ENCODE measurements around the gene WDFY4. TPM values are rescaled to one million over a fixed set of nuclear protein-coding genes. Genes with fewer than 3 reads are reported as not detected.

The WDFY4 gene
- total and polyA plus RNA-seq, 9 donors, result 1.2 to 3.9 (median 2.4) TPM

GRCh38 chr10:48806342-48806741 is 121.7 kb downstream of the WDFY4 start:
- peak; percentile 79 for DNase-seq
- Histone ChIP-seq H3K4me3 (ENCODE audit: low read length) (no peak overlapping the region), H3K36me3 (ENCODE audit: control insufficient read depth, insufficient read depth, low read length) (no peaks in the 10 kb centered on the region), H3K27me3 (ENCODE audit: control insufficient read depth, insufficient read depth, low read length) (no peaks in the 10 kb centered on the region), H3K4me1 (ENCODE audit: control insufficient read depth, insufficient read depth, low read length) (peaks cover 41% of the 10 kb centered on the region), H3K27ac (ENCODE audit: low read length) (peak overlapping the region; percentile 91), H3K9me3 (replicated peaks; ENCODE audit: control insufficient read depth, low read depth, low read length) (no peaks in the 10 kb centered on the region)
- WGBS (ENCODE audit: insufficient coverage), result 31% methylated on average over 4 of the region's 4 CpGs

- no peaks in the 10 kb centered on the region for H3K27me3 ChIP-seq (ENCODE audit: control insufficient read depth, insufficient read depth, low read length)
- WGBS (ENCODE audit: insufficient coverage), result no CpG with 5 or more reads among the region's 2 CpGs
- H3K4me3 ChIP-seq (ENCODE audit: low read length), result no peak overlapping the region
- H3K27ac ChIP-seq (ENCODE audit: low read length), result peak overlapping the region; percentile 88
- no peaks in the 10 kb centered on the region for H3K9me3 ChIP-seq (replicated peaks; ENCODE audit: control insufficient read depth, low read depth, low read length)
- no peaks in the 10 kb centered on the region for H3K36me3 ChIP-seq (ENCODE audit: control insufficient read depth, insufficient read depth, low read length)
- DNase-seq, result peak; percentile 98
- H3K4me1 ChIP-seq (ENCODE audit: control insufficient read depth, insufficient read depth, low read length), result peaks cover 45% of the 10 kb centered on the region
Measured at GRCh38 chr10:48807791-48808470, 123.3 kb downstream of the WDFY4 start.

GRCh38 chr10:48809261-48809660 is 124.6 kb downstream of the WDFY4 start:
- H3K4me1 ChIP-seq (ENCODE audit: control insufficient read depth, insufficient read depth, low read length), result peaks cover 39% of the 10 kb centered on the region
- no peak for DNase-seq
- no peaks in the 10 kb centered on the region for H3K36me3 ChIP-seq (ENCODE audit: control insufficient read depth, insufficient read depth, low read length)
- H3K4me3 ChIP-seq (ENCODE audit: low read length), result no peak overlapping the region
- 66% methylated on average over 2 of the region's 2 CpGs for WGBS (ENCODE audit: insufficient coverage)
- H3K9me3 ChIP-seq (replicated peaks; ENCODE audit: control insufficient read depth, low read depth, low read length), result no peaks in the 10 kb centered on the region
- no peaks in the 10 kb centered on the region for H3K27me3 ChIP-seq (ENCODE audit: control insufficient read depth, insufficient read depth, low read length)
- H3K27ac ChIP-seq (ENCODE audit: low read length), result no peak overlapping the region

GRCh38 chr10:48811461-48811860 is 126.8 kb downstream of the WDFY4 start:
- WGBS (ENCODE audit: insufficient coverage), result 82% methylated on average over 5 of the region's 5 CpGs
- Histone ChIP-seq H3K27me3 (ENCODE audit: control insufficient read depth, insufficient read depth, low read length) (no peaks in the 10 kb centered on the region), H3K9me3 (replicated peaks; ENCODE audit: control insufficient read depth, low read depth, low read length) (no peaks in the 10 kb centered on the region), H3K4me3 (ENCODE audit: low read length) (no peak overlapping the region), H3K36me3 (ENCODE audit: control insufficient read depth, insufficient read depth, low read length) (no peaks in the 10 kb centered on the region), H3K27ac (ENCODE audit: low read length) (no peak overlapping the region), H3K4me1 (ENCODE audit: control insufficient read depth, insufficient read depth, low read length) (peaks cover 20% of the 10 kb centered on the region)
- DNase-seq, result no peak

GRCh38 chr10:48811917-48812316 is 127.2 kb downstream of the WDFY4 start:
- H3K27ac ChIP-seq (ENCODE audit: low read length), result no peak overlapping the region
- no CpG with 5 or more reads among the region's 4 CpGs for WGBS (ENCODE audit: insufficient coverage)
- peak; percentile 43 for DNase-seq
- H3K4me3 ChIP-seq (ENCODE audit: low read length), result no peak overlapping the region
- no peaks in the 10 kb centered on the region for H3K9me3 ChIP-seq (replicated peaks; ENCODE audit: control insufficient read depth, low read depth, low read length)
- H3K36me3 ChIP-seq (ENCODE audit: control insufficient read depth, insufficient read depth, low read length), result no peaks in the 10 kb centered on the region
- peaks cover 18% of the 10 kb centered on the region for H3K4me1 ChIP-seq (ENCODE audit: control insufficient read depth, insufficient read depth, low read length)
- no peaks in the 10 kb centered on the region for H3K27me3 ChIP-seq (ENCODE audit: control insufficient read depth, insufficient read depth, low read length)

GRCh38 chr10:48813291-48813690 is 128.6 kb downstream of the WDFY4 start:
- WGBS (ENCODE audit: insufficient coverage), result no CpG with 5 or more reads among the region's 1 CpG
- no peak overlapping the region for H3K4me3 ChIP-seq (ENCODE audit: low read length)
- H3K27me3 ChIP-seq (ENCODE audit: control insufficient read depth, insufficient read depth, low read length), result no peaks in the 10 kb centered on the region
- H3K9me3 ChIP-seq (replicated peaks; ENCODE audit: control insufficient read depth, low read depth, low read length), result no peaks in the 10 kb centered on the region
- peak overlapping the region; percentile 68 for H3K27ac ChIP-seq (ENCODE audit: low read length)
- DNase-seq, result peak; percentile 90
- peaks cover 17% of the 10 kb centered on the region for H3K4me1 ChIP-seq (ENCODE audit: control insufficient read depth, insufficient read depth, low read length)
- no peaks in the 10 kb centered on the region for H3K36me3 ChIP-seq (ENCODE audit: control insufficient read depth, insufficient read depth, low read length)

GRCh38 chr10:48813825-48814224 is 129.2 kb downstream of the WDFY4 start:
- Histone ChIP-seq H3K4me1 (ENCODE audit: control insufficient read depth, insufficient read depth, low read length) (peaks cover 12% of the 10 kb centered on the region), H3K27ac (ENCODE audit: low read length) (peak overlapping the region; percentile 68), H3K4me3 (ENCODE audit: low read length) (no peak overlapping the region), H3K9me3 (replicated peaks; ENCODE audit: control insufficient read depth, low read depth, low read length) (no peaks in the 10 kb centered on the region), H3K36me3 (ENCODE audit: control insufficient read depth, insufficient read depth, low read length) (no peaks in the 10 kb centered on the region), H3K27me3 (ENCODE audit: control insufficient read depth, insufficient read depth, low read length) (no peaks in the 10 kb centered on the region)
- DNase-seq, result peak; percentile 24
- WGBS (ENCODE audit: insufficient coverage), result 65% methylated on average over 2 of the region's 3 CpGs

GRCh38 chr10:48814933-48815332 is 130.3 kb downstream of the WDFY4 start:
- no CpG with 5 or more reads among the region's 1 CpG for WGBS (ENCODE audit: insufficient coverage)
- H3K27ac ChIP-seq (ENCODE audit: low read length), result no peak overlapping the region
- no peaks in the 10 kb centered on the region for H3K36me3 ChIP-seq (ENCODE audit: control insufficient read depth, insufficient read depth, low read length)
- peaks cover 12% of the 10 kb centered on the region for H3K4me1 ChIP-seq (ENCODE audit: control insufficient read depth, insufficient read depth, low read length)
- DNase-seq, result no peak
- H3K4me3 ChIP-seq (ENCODE audit: low read length), result no peak overlapping the region
- no peaks in the 10 kb centered on the region for H3K9me3 ChIP-seq (replicated peaks; ENCODE audit: control insufficient read depth, low read depth, low read length)
- no peaks in the 10 kb centered on the region for H3K27me3 ChIP-seq (ENCODE audit: control insufficient read depth, insufficient read depth, low read length)

GRCh38 chr10:48817141-48817540 is 132.5 kb downstream of the WDFY4 start:
- peaks cover 12% of the 10 kb centered on the region for H3K4me1 ChIP-seq (ENCODE audit: control insufficient read depth, insufficient read depth, low read length)
- 90% methylated on average over 8 of the region's 10 CpGs for WGBS (ENCODE audit: insufficient coverage)

GRCh38 chr10:48818081-48818480 is 133.4 kb downstream of the WDFY4 start:
- H3K4me1 ChIP-seq (ENCODE audit: control insufficient read depth, insufficient read depth, low read length), result peaks cover 6% of the 10 kb centered on the region
- H3K4me3 ChIP-seq (ENCODE audit: low read length), result no peak overlapping the region
- no peaks in the 10 kb centered on the region for H3K36me3 ChIP-seq (ENCODE audit: control insufficient read depth, insufficient read depth, low read length)
- DNase-seq, result no peak
- no CpG with 5 or more reads among the region's 2 CpGs for WGBS (ENCODE audit: insufficient coverage)
- peaks cover 2% of the 10 kb centered on the region for H3K27me3 ChIP-seq (ENCODE audit: control insufficient read depth, insufficient read depth, low read length)
- no peak overlapping the region for H3K27ac ChIP-seq (ENCODE audit: low read length)
- no peaks in the 10 kb centered on the region for H3K9me3 ChIP-seq (replicated peaks; ENCODE audit: control insufficient read depth, low read depth, low read length)

More at GRCh38 chr10:48817141-48817540, 132.5 kb downstream of the WDFY4 start:
- H3K27me3 ChIP-seq (ENCODE audit: control insufficient read depth, insufficient read depth, low read length), result peaks cover 2% of the 10 kb centered on the region
- no peak overlapping the region for H3K4me3 ChIP-seq (ENCODE audit: low read length)
- no peaks in the 10 kb centered on the region for H3K36me3 ChIP-seq (ENCODE audit: control insufficient read depth, insufficient read depth, low read length)
- DNase-seq, result no peak
- H3K9me3 ChIP-seq (replicated peaks; ENCODE audit: control insufficient read depth, low read depth, low read length), result no peaks in the 10 kb centered on the region
- H3K27ac ChIP-seq (ENCODE audit: low read length), result no peak overlapping the region

All from muscle of leg (tissue), 11 donors.